Neural cell (in vitro differentiated cells): Measurements from ENCODE around the gene RGL1. TPM values are rescaled to one million over a fixed set of nuclear protein-coding genes. Genes with fewer than 3 reads are reported as not detected.

ENCODE experiments used
- H2AFZ ChIP-seq: fragments of 200-600, 300-800 bp; sonication (generic), shearing (Covaris generic); 2 replicates; pipeline ENCODE4 v1.6.0; 2014; ENCODE audit warnings: low read depth, mild to moderate bottlenecking, antibody characterized with exemption, low read length, moderate library complexity
- H3F3A ChIP-seq: fragments of 200-600 bp; shearing (Covaris generic); 2 replicates; pipeline ENCODE4 v1.6.1; 2016; ENCODE audit warnings: mild to moderate bottlenecking, moderate library complexity, mixed read lengths, antibody characterized with exemption, low read length; ENCODE audit not compliant: insufficient read depth, poor library complexity, severe bottlenecking
- H3K27ac ChIP-seq: fragments of 200-600, 300-800 bp; sonication (generic), shearing (Covaris generic); 2 replicates; pipeline ENCODE4 v1.5.1; 2014; ENCODE audit warnings: mild to moderate bottlenecking, low read length, moderate library complexity
- H3K27me3 ChIP-seq: fragments of 300-800, 200-600 bp; sonication (generic), shearing (Covaris generic); 2 replicates; pipeline ENCODE4 v1.6.0; 2014; ENCODE audit warnings: mild to moderate bottlenecking, low read depth, low read length, moderate library complexity; ENCODE audit not compliant: insufficient read depth
- H3K36me3 ChIP-seq: fragments of 300-800, 200-600 bp; sonication (generic), shearing (Covaris generic); 2 replicates; pipeline ENCODE4 v1.5.1; 2014; ENCODE audit warnings: mild to moderate bottlenecking, antibody characterized with exemption, low read length, moderate library complexity; ENCODE audit not compliant: insufficient read depth
- H3K4me2 ChIP-seq: fragments of 300-800, 200-600 bp; sonication (generic), shearing (Covaris generic); 2 replicates; pipeline ENCODE4 v1.6.0; 2014; ENCODE audit warnings: mild to moderate bottlenecking, low read length
- H3K4me3 ChIP-seq: fragments of 300-800, 200-600 bp; sonication (generic), shearing (Covaris generic); 2 replicates; pipeline ENCODE4 v1.5.1; 2014; ENCODE audit warnings: mild to moderate bottlenecking, low read length, moderate library complexity
- H3K79me2 ChIP-seq: fragments of 200-600 bp; shearing (Covaris generic); replicated peaks from 2 replicates; pipeline ENCODE4 v1.6.0; 2014; ENCODE audit warnings: mild to moderate bottlenecking, low read length, moderate library complexity; ENCODE audit not compliant: insufficient read depth
- H3K9ac ChIP-seq: fragments of 300-800, 200-600 bp; sonication (generic), shearing (Covaris generic); 2 replicates; pipeline ENCODE4 v1.6.1; 2016; ENCODE audit warnings: mild to moderate bottlenecking, low read length, mixed read lengths
- H3K9me2 ChIP-seq: fragments of 200-600 bp; shearing (Covaris generic); 2 replicates; pipeline ENCODE4 v1.6.1; 2016; ENCODE audit warnings: mild to moderate bottlenecking, low read length, mixed read lengths; ENCODE audit not compliant: insufficient read depth
- H3K9me3 ChIP-seq: fragments of 200-600, 300-800 bp; sonication (generic), shearing (Covaris generic); 2 replicates; pipeline ENCODE4 v1.6.1; 2016; ENCODE audit warnings: mild to moderate bottlenecking, mixed run types, low read length, moderate library complexity, mixed read lengths
- H4K20me1 ChIP-seq: fragments of 200-600 bp; shearing (Covaris generic); 2 replicates; pipeline ENCODE4 v1.6.1; 2016; ENCODE audit warnings: mild to moderate bottlenecking, mixed run types; ENCODE audit not compliant: insufficient read depth
- EP300 ChIP-seq: fragments of 450-650 bp; conservative IDR thresholded peaks from 2 replicates; pipeline ENCODE4 v1.6.1; 2014; ENCODE audit warnings: antibody characterized with exemption, mild to moderate bottlenecking, moderate library complexity; ENCODE audit not compliant: poor library complexity, severe bottlenecking
- EZH2 ChIP-seq: fragments of 200-600, 300-800 bp; shearing (Covaris generic), sonication (generic); IDR thresholded peaks from 2 replicates; pipeline ENCODE4 v1.6.1; 2014; ENCODE audit warnings: antibody characterized with exemption, low read length, borderline replicate concordance, mild to moderate bottlenecking; ENCODE audit not compliant: insufficient read depth, poor library complexity, severe bottlenecking
- MXI1 ChIP-seq: fragments of 450-650 bp; conservative IDR thresholded peaks from 2 replicates; pipeline ENCODE4 v1.6.1; 2014; ENCODE audit warnings: antibody characterized with exemption, mild to moderate bottlenecking; ENCODE audit not compliant: poor library complexity, severe bottlenecking
- POLR2AphosphoS5 ChIP-seq: IDR thresholded peaks from 2 replicates; pipeline ENCODE4 v1.6.1; 2012
- RAD21 ChIP-seq: fragments of 450-650 bp; conservative IDR thresholded peaks from 2 replicates; pipeline ENCODE4 v1.6.1; 2014; ENCODE audit warnings: antibody characterized with exemption, mild to moderate bottlenecking, moderate library complexity
- SMC3 ChIP-seq: fragments of 450-650 bp; conservative IDR thresholded peaks from 2 replicates; pipeline ENCODE4 v1.6.1; 2014; ENCODE audit warnings: antibody characterized with exemption, mild to moderate bottlenecking, moderate library complexity; ENCODE audit not compliant: poor library complexity
- TAF1 ChIP-seq: IDR thresholded peaks from 2 replicates; pipeline ENCODE4 v1.6.1; 2012; ENCODE audit warnings: low read depth
- polyA plus RNA-seq: library from polyadenylated mRNA; depleted of rRNA; stranded (reverse); fragments of >200 nt; gene quantifications from 2 replicates; pipeline ENCODE4 v1.2.3, GENCODE V29; 2014
- TF ChIP-seq, protein P1 (sequence below): fragments of 450-650 bp; IDR thresholded peaks from 2 replicates; pipeline ENCODE4 v1.5.1; 2014; ENCODE audit warnings: antibody characterized with exemption, mild to moderate bottlenecking, moderate library complexity; ENCODE audit not compliant: poor library complexity, severe bottlenecking
- TF ChIP-seq, protein P2 (sequence below): IDR thresholded peaks from 2 replicates; pipeline ENCODE4 v1.6.1; 2012; ENCODE audit warnings: borderline replicate concordance

Gene RGL1
- polyA plus RNA-seq, 1 donor from 2014 or later: 14.7 TPM

DNA sequence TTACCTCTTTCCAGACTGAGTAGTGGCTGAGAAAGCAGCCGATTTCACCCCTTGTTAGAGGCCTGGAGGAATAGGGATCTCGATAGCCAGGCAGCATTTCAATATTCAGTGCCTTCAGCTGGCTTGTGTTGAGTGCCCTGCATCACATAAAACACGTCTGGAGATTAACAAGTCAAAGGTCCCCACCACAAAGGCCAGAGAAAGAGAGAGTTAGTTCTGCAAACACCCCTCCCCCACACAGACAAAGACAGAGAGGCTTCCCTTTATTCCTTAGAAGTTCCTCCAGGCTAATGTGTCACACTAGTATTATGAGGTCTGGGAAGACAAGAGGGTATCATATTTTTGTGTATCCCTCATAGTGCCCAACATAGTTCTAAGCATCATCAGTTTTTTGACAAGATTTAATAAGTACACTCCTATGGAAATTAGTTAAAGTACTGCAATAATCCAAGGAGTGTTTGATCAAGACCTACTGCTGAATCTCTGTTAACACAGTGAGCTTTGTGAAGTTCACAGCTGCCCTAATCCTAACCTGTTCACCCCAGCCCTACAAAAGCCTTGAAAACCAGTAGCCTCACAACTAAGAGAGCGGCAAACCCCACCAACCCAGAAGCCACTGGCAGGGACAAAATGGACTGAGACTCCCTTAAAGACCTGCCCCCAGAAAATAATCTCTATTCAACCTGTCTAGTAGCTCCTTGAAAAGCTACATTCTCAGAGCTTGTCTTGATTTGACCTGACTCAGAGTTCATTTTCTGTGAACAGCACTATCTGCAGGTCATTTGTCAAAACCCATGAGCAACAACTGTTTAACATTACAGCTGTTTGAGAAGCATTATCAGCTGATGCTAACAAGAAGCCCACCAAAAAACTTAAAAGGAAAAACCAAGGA lies 140.8 kb downstream of the RGL1 start:
- Histone ChIP-seq H3K27me3 (no peaks in the 10 kb centered on the region), H4K20me1 (no peaks in the 10 kb centered on the region), H3K36me3 (no peaks in the 10 kb centered on the region), H3K4me2 (no peak overlapping the region), H2AFZ (no peak overlapping the region), H3K27ac (no peak overlapping the region), H3K79me2 (no peaks in the 10 kb centered on the region), H3F3A (no peaks in the 10 kb centered on the region), H3K9me2 (no peaks in the 10 kb centered on the region), H3K9me3 (no peaks in the 10 kb centered on the region), H3K9ac (no peak overlapping the region), H3K4me3 (no peak overlapping the region)
- TF ChIP-seq EZH2 (no peak), EP300 (no peak), TAF1 (no peak), RAD21 (no peak), MXI1 (no peak), SMC3 (no peak), POLR2AphosphoS5 (no peak)
- TF ChIP-seq, protein P1, sequence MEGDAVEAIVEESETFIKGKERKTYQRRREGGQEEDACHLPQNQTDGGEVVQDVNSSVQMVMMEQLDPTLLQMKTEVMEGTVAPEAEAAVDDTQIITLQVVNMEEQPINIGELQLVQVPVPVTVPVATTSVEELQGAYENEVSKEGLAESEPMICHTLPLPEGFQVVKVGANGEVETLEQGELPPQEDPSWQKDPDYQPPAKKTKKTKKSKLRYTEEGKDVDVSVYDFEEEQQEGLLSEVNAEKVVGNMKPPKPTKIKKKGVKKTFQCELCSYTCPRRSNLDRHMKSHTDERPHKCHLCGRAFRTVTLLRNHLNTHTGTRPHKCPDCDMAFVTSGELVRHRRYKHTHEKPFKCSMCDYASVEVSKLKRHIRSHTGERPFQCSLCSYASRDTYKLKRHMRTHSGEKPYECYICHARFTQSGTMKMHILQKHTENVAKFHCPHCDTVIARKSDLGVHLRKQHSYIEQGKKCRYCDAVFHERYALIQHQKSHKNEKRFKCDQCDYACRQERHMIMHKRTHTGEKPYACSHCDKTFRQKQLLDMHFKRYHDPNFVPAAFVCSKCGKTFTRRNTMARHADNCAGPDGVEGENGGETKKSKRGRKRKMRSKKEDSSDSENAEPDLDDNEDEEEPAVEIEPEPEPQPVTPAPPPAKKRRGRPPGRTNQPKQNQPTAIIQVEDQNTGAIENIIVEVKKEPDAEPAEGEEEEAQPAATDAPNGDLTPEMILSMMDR: no peak
- TF ChIP-seq, protein P2, sequence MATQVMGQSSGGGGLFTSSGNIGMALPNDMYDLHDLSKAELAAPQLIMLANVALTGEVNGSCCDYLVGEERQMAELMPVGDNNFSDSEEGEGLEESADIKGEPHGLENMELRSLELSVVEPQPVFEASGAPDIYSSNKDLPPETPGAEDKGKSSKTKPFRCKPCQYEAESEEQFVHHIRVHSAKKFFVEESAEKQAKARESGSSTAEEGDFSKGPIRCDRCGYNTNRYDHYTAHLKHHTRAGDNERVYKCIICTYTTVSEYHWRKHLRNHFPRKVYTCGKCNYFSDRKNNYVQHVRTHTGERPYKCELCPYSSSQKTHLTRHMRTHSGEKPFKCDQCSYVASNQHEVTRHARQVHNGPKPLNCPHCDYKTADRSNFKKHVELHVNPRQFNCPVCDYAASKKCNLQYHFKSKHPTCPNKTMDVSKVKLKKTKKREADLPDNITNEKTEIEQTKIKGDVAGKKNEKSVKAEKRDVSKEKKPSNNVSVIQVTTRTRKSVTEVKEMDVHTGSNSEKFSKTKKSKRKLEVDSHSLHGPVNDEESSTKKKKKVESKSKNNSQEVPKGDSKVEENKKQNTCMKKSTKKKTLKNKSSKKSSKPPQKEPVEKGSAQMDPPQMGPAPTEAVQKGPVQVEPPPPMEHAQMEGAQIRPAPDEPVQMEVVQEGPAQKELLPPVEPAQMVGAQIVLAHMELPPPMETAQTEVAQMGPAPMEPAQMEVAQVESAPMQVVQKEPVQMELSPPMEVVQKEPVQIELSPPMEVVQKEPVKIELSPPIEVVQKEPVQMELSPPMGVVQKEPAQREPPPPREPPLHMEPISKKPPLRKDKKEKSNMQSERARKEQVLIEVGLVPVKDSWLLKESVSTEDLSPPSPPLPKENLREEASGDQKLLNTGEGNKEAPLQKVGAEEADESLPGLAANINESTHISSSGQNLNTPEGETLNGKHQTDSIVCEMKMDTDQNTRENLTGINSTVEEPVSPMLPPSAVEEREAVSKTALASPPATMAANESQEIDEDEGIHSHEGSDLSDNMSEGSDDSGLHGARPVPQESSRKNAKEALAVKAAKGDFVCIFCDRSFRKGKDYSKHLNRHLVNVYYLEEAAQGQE: no peak

DNA sequence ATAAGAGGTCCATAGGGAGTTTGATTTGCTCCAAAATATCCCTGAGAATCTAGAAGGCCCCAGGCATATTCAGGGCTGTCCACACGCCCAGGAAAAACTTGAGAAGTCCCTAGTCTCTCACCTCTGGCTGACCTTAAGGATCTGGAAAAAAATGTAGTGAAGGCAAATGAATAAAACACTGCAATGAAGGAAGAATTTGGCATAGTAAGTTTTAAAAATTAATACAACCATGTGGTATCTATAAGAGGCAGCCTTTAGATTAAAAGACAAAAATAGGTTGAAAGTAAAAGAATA lies 141.3 kb downstream of the RGL1 start:
- H3K36me3 ChIP-seq: no peaks in the 10 kb centered on the region
- H3K27me3 ChIP-seq: no peaks in the 10 kb centered on the region
- H3K4me3 ChIP-seq: no peak overlapping the region
- no peak overlapping the region for H2AFZ ChIP-seq
- TF ChIP-seq SMC3 (no peak), TAF1 (no peak), POLR2AphosphoS5 (no peak), EP300 (no peak), MXI1 (no peak), RAD21 (no peak), EZH2 (no peak)
- TF ChIP-seq, protein P1: no peak
- TF ChIP-seq, protein P2: no peak
- no peaks in the 10 kb centered on the region for H3K9me2 ChIP-seq
- H3K4me2 ChIP-seq: no peak overlapping the region
- no peak overlapping the region for H3K9ac ChIP-seq
- no peak overlapping the region for H3K27ac ChIP-seq
- H3F3A ChIP-seq: no peaks in the 10 kb centered on the region
- no peaks in the 10 kb centered on the region for H4K20me1 ChIP-seq
- no peaks in the 10 kb centered on the region for H3K79me2 ChIP-seq
- H3K9me3 ChIP-seq: no peaks in the 10 kb centered on the region
